ENCODE results near the gene MST1. TPM values are rescaled to one million over a fixed set of nuclear protein-coding genes. Genes with fewer than 3 reads are reported as not detected.
A peak's percentile ranks its signal among the peaks of the same experiment; 100 is the strongest.

MST1 gene
- total and polyA plus RNA-seq, 2 of the 4 experiments (the other 2 are of a cell fraction) = 1.3 to 13.0 TPM

DNA sequence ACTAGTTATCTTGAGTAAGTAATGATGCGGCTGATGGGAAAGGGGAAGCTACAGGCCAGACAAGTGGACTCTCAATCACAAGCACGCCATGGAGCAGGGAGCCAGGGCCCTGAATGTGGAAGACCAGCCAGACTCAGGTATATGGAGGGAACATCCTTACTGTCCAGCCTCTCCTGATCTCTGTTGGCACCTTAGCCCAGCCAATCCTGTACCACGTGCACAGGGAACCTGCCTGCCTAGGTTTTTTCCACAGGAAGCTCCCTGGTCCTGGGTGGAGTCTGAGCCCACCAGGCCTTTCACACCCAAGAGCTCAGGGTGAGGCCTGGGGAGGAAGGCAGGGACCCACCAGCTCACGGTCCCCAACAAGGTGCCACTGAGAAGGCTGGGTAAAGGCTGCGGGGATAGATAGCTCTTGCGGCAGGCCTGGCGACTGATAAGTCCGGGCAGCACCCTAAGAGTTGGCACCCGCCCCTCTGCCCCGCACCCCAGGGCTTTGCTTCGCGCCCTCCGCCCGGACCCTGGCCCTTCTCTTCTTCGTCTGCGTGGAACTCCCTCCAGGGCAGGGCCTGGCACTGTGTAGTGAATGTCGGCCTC, 16.1 kb downstream of the MST1 start:
- DNase-seq = no peak

More for the DNA sequence above, 16.1 kb downstream of the MST1 start:
- no peaks in the 10 kb centered on the region for H3K27me3 ChIP-seq (ENCODE audit: control insufficient read depth, insufficient read depth, low read length)
- peaks cover 12% of the 10 kb centered on the region for H3K4me1 ChIP-seq (ENCODE audit: control insufficient read depth, insufficient read depth, low read length)
- ChIA-PET CTCF (interaction anchor here (0.8 kb wide), 1 partner anchor 134 kb away, joined by 7 read pairs; no protein-coding TSS in a partner anchor), POLR2A (ENCODE audit: unreplicated experiment) (no interaction called here)
- H2AFZ ChIP-seq (replicated peaks; ENCODE audit: low read length, poor library complexity) = peak overlapping the region; percentile 99
- WGBS, 2 experiments (ENCODE audit: extremely low coverage in 2 of 2, insufficient read length in 1 of 2) = 15% methylated on average over 7 of the region's 17 CpGs; no CpG with 5 or more reads in 1 of the 2 experiments
- peak overlapping the region; percentile 98 for H2AK5ac ChIP-seq (ENCODE audit: low read depth, low read length)
- H3K27ac ChIP-seq (ENCODE audit: insufficient read depth, low read length) = peak overlapping the region; percentile 90
- peak overlapping the region; percentile 75 for H3K23ac ChIP-seq (ENCODE audit: low read depth, low read length)
- H2AK9ac ChIP-seq (replicated peaks; ENCODE audit: low read depth, low read length, poor library complexity) = peak overlapping the region; percentile 99
- H3K79me1 ChIP-seq (ENCODE audit: low read depth in 1 of 2, low read length in 2 of 2) = peaks cover 24 to 47% of the 10 kb centered on the region in 2 experiments
- H2BK15ac ChIP-seq (ENCODE audit: low read depth, low read length) = peak overlapping the region; percentile 32; the same call in 1 of the 3 replicates
- H3K36me3 ChIP-seq (ENCODE audit: control insufficient read depth, insufficient read depth, low read length) = peaks cover 25% of the 10 kb centered on the region
- H3K9me1 ChIP-seq (ENCODE audit: insufficient read depth, low read length) = peaks cover 17% of the 10 kb centered on the region
- no peak for ATAC-seq (ENCODE audit: low read depth)
- intact Hi-C loops (cut with micrococcal nuclease) (loop anchor here (5.0 kb wide), 1 partner anchor 261 kb away; the partner anchor contains the start of genes RHOA and TCTA), dilution Hi-C loops (cut with HindIII; ENCODE audit: low sequenced_read_pairs, unreplicated experiment) (no loop called here), in situ Hi-C loops (cut with MboI; ENCODE audit: low sequenced_read_pairs) (no loop called here)
- TF ChIP-seq POLR2A (IDR thresholded peaks at IDR 0.05; ENCODE audit: low read depth, low read length) = no peak
- no peak for TF ChIP-seq BHLHE40 (IDR thresholded peaks at IDR 0.05; ENCODE audit: low read depth, low read length)
- TF ChIP-seq, protein P1, sequence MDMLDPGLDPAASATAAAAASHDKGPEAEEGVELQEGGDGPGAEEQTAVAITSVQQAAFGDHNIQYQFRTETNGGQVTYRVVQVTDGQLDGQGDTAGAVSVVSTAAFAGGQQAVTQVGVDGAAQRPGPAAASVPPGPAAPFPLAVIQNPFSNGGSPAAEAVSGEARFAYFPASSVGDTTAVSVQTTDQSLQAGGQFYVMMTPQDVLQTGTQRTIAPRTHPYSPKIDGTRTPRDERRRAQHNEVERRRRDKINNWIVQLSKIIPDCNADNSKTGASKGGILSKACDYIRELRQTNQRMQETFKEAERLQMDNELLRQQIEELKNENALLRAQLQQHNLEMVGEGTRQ (IDR thresholded peaks at IDR 0.05; ENCODE audit: low read depth, low read length) = 0 out of 2 replicates have a peak, but pooled peaks have one; percentile 3
- TF ChIP-seq CHD1 (IDR thresholded peaks at IDR 0.05; ENCODE audit: low read depth, low read length) = no peak
- TF ChIP-seq MAZ (IDR thresholded peaks at IDR 0.05; ENCODE audit: borderline replicate concordance, low read depth, low read length) = no peak
- no peak for TF ChIP-seq MXI1 (IDR thresholded peaks at IDR 0.05; ENCODE audit: borderline replicate concordance, low read depth, low read length)
- TF ChIP-seq CEBPB (IDR thresholded peaks at IDR 0.05; ENCODE audit: low read depth, low read length) = no peak
- H3K4me3 ChIP-seq (ENCODE audit: insufficient read depth, low read depth, low read length) = peak overlapping the region; percentile 86
- peak overlapping the region; percentile 76 for H3K4me2 ChIP-seq (ENCODE audit: low read depth, low read length)
- peak overlapping the region; percentile 88 for H3K4ac ChIP-seq (ENCODE audit: low read depth, low read length)
- peak overlapping the region; percentile 47 for H4K5ac ChIP-seq (ENCODE audit: low read depth, low read length)
- peak overlapping the region; percentile 24 for H3K9ac ChIP-seq (ENCODE audit: low read depth, low read length)
- peak overlapping the region; percentile 41; the same call in 1 of the 2 replicates for H2BK120ac ChIP-seq (ENCODE audit: low read depth, low read length)
- H3K18ac ChIP-seq (ENCODE audit: low read depth, low read length) = no peak overlapping the region; the same call in 1 of the 2 replicates
- peak overlapping the region; percentile 80 for H2BK5ac ChIP-seq (ENCODE audit: low read depth, low read length, poor library complexity, severe bottlenecking)
- H3K56ac ChIP-seq (ENCODE audit: extremely low read depth, insufficient read depth, low read length) = 0 out of 2 replicates have a peak overlapping the region, but pooled peaks have one; percentile 10
- H3K9me3 ChIP-seq (ENCODE audit: control insufficient read depth, insufficient read depth, low read length) = no peaks in the 10 kb centered on the region
- H4K91ac ChIP-seq (ENCODE audit: insufficient read depth, low read depth, low read length) = peak overlapping the region; percentile 73
- peak overlapping the region; percentile 92 for H3K14ac ChIP-seq (replicated peaks; ENCODE audit: low read depth, low read length)
- H2BK20ac ChIP-seq (ENCODE audit: low read depth, low read length) = no peak overlapping the region
- BruUV-seq (replicated peaks) = no TSS peak
- H4K20me1 ChIP-seq (ENCODE audit: insufficient read depth, low read length) = peaks cover 10% of the 10 kb centered on the region; the same call in 1 of the 2 replicates
- H4K8ac ChIP-seq (ENCODE audit: low read depth in 2 of 2, low read length in 2 of 2) = peak overlapping the region; percentile 96 to 97
